ENCODE results near the gene TBC1D3C. TPM values are rescaled to one million over a fixed set of nuclear protein-coding genes. Genes with fewer than 3 reads are reported as not detected.
"Not testable (repeated sequence)": the region's sequence is repeated elsewhere in the genome, so short reads cannot be mapped to it uniquely, and the experiment has no call there.

The TBC1D3C gene
- total RNA-seq = under 1 TPM in 1 of 2 experiments, not detected in 1; 0.21 TPM

GRCh38 chr17:38068534-38068933 lies at the start of gene TBC1D3C:
Gene TBC1D3C (minus strand): TSS chr17:38068634. CDS start chr17:38067066, 1,568 bp downstream.
- POLR2A ChIA-PET = not testable (repeated sequence)

GRCh38 chr17:38099262-38099661 lies 30.8 kb upstream of the TBC1D3C start:
- H3K9me3 Mint-ChIP-seq (ENCODE audit: insufficient read depth); H3K27ac Mint-ChIP-seq; ATAC-seq; H3K36me3 Mint-ChIP-seq (ENCODE audit: low read depth); DNase-seq; CTCF ChIA-PET; H3K27me3 Mint-ChIP-seq (ENCODE audit: low read depth); H3K4me1 Mint-ChIP-seq (ENCODE audit: low read depth); POLR2A ChIA-PET; H3K4me3 Mint-ChIP-seq: not testable (repeated sequence)

More at GRCh38 chr17:38068534-38068933, at the start of gene TBC1D3C:
- H3K4me3 Mint-ChIP-seq; CTCF ChIA-PET; DNase-seq; H3K4me1 Mint-ChIP-seq (ENCODE audit: low read depth); H3K9me3 Mint-ChIP-seq (ENCODE audit: insufficient read depth); H3K27me3 Mint-ChIP-seq (ENCODE audit: low read depth); ATAC-seq; H3K27ac Mint-ChIP-seq; H3K36me3 Mint-ChIP-seq (ENCODE audit: low read depth): not testable (repeated sequence)

- H3K36me3 Mint-ChIP-seq (ENCODE audit: low read depth); H3K27ac Mint-ChIP-seq; H3K27me3 Mint-ChIP-seq (ENCODE audit: low read depth); H3K9me3 Mint-ChIP-seq (ENCODE audit: insufficient read depth); H3K4me1 Mint-ChIP-seq (ENCODE audit: low read depth); POLR2A ChIA-PET; H3K4me3 Mint-ChIP-seq; CTCF ChIA-PET; ATAC-seq; DNase-seq: not testable (repeated sequence)
Observed at GRCh38 chr17:38094059-38094694, 25.7 kb upstream of the TBC1D3C start.

- H3K4me3 Mint-ChIP-seq; H3K27ac Mint-ChIP-seq; H3K9me3 Mint-ChIP-seq (ENCODE audit: insufficient read depth); ATAC-seq; CTCF ChIA-PET; DNase-seq; POLR2A ChIA-PET; H3K27me3 Mint-ChIP-seq (ENCODE audit: low read depth); H3K36me3 Mint-ChIP-seq (ENCODE audit: low read depth); H3K4me1 Mint-ChIP-seq (ENCODE audit: low read depth): not testable (repeated sequence)
Observed at GRCh38 chr17:38088120-38088519, 19.7 kb upstream of the TBC1D3C start.

GRCh38 chr17:38087344-38087743 lies 18.9 kb upstream of the TBC1D3C start:
- H3K9me3 Mint-ChIP-seq (ENCODE audit: insufficient read depth); H3K36me3 Mint-ChIP-seq (ENCODE audit: low read depth); ATAC-seq; CTCF ChIA-PET; H3K27me3 Mint-ChIP-seq (ENCODE audit: low read depth); POLR2A ChIA-PET; H3K27ac Mint-ChIP-seq; H3K4me3 Mint-ChIP-seq; H3K4me1 Mint-ChIP-seq (ENCODE audit: low read depth); DNase-seq: not testable (repeated sequence)

Other genes with a start within 250 kb of the TBC1D3C start
- gene TBC1D3K, start 144.2 kb downstream of the TBC1D3C start, total RNA-seq = not detected
- gene TBC1D3L, start 79.6 kb downstream of the TBC1D3C start, total RNA-seq = 10 to 100 TPM; 16.7 to 17.1 TPM
- gene TBC1D3D, start 64.7 kb downstream of the TBC1D3C start, total RNA-seq = 1 to 10 TPM in 1 of 2 experiments, under 1 TPM in 1; 0.23 to 1.1 TPM
- not detected for gene TBC1D3E, start 59.3 kb upstream of the TBC1D3C start, total RNA-seq
- not detected for gene TBC1D3, start 123.9 kb upstream of the TBC1D3C start, total RNA-seq
- gene MRPL45, start 228.5 kb upstream of the TBC1D3C start, total RNA-seq = 10 to 100 TPM; 25.8 to 26.3 TPM

Measured in activated CD8-positive, alpha-beta T cell treated with anti-CD3 and anti-CD28 coated beads, Interleukin-2, amount 10 ng/mL, durations not matched to agents 7 days and 5 days (primary cell).